H1 (cell line): ENCODE results near the gene ATXN2. TPM values are rescaled to one million over a fixed set of nuclear protein-coding genes. Genes with fewer than 3 reads are reported as not detected.

ENCODE experiments used
- CTCF ChIA-PET: fragments of 300-600 bp; sonication (Branson Sonifier 250); formaldehyde crosslinking; loops from one replicate; lab custom pipeline; 2021; ENCODE audit not compliant: partially characterized antibody; lab: Charles Lee
- POLR2A ChIA-PET: fragments of 300-600 bp; sonication (Branson Sonifier 250); formaldehyde crosslinking; loops from one replicate; lab custom pipeline; 2021; ENCODE audit warnings: inconsistent platforms; ENCODE audit not compliant: partially characterized antibody; lab: Charles Lee
- DNase-seq, 2 experiments: peaks; one replicate each; pipeline versions ENCODE4 v3.0.0 to v3.0.0-alpha.2; 2010 to 2022; ENCODE audit warnings: low spot score in 2 of 2, low read depth in 1 of 2, mixed read lengths in 1 of 2
- FAIRE-seq: peaks from 2 replicates; lab custom pipeline; 2011; peaks lifted over from hg19 to GRCh38; lab: Jason Lieb, UNC
- H2AFZ ChIP-seq: 2 replicates; pipeline ENCODE4 v1.8.1; 2012; ENCODE audit warnings: low read length, inconsistent platforms
- H2AK5ac ChIP-seq: 2 replicates; pipeline ENCODE4 v1.6.1; 2013; ENCODE audit warnings: low read depth, low read length
- H2BK120ac ChIP-seq: replicated peaks from 2 replicates; pipeline ENCODE3; 2013; ENCODE audit warnings: low read depth, low read length, inconsistent platforms
- H2BK12ac ChIP-seq: 2 replicates; pipeline ENCODE4 v1.6.1; 2013; ENCODE audit warnings: low read depth, low read length
- H2BK15ac ChIP-seq: 2 replicates; pipeline ENCODE4 v1.6.1; 2013; ENCODE audit warnings: low read length
- H2BK20ac ChIP-seq: 2 replicates; pipeline ENCODE4 v1.6.1; 2013; ENCODE audit warnings: low read length
- H2BK5ac ChIP-seq: 2 replicates; pipeline ENCODE4 v1.6.1; 2013; ENCODE audit warnings: low read depth, low read length
- H3K14ac ChIP-seq: 2 replicates; pipeline ENCODE4 v1.6.1; 2013; ENCODE audit warnings: inconsistent platforms; ENCODE audit not compliant: insufficient read length
- H3K18ac ChIP-seq: 2 replicates; pipeline ENCODE4 v1.6.1; 2013; ENCODE audit warnings: low read length; ENCODE audit errors: extremely low read depth
- H3K23ac ChIP-seq: 2 replicates; pipeline ENCODE4 v1.6.1; 2013; ENCODE audit warnings: inconsistent platforms; ENCODE audit not compliant: insufficient read length
- H3K23me2 ChIP-seq: 2 replicates; pipeline ENCODE4 v1.6.1; 2013; ENCODE audit warnings: low read depth, low read length
- H3K27ac ChIP-seq: 2 replicates; pipeline ENCODE4 v1.6.1; 2011; ENCODE audit warnings: low read depth, low read length, inconsistent platforms
- H3K27me3 ChIP-seq, 4 experiments: replicated peaks in 1 of 4; 1 replicate in 1 of 4; 2 replicates in 3 of 4; pipeline versions ENCODE4 v1.6.1 to v1.8.1; 2011 to 2013; ENCODE audit warnings: low read length in 3 of 4, mild to moderate bottlenecking in 3 of 4, inconsistent platforms in 2 of 4, mixed read lengths in 2 of 4, moderate library complexity in 1 of 4; ENCODE audit not compliant: control insufficient read depth in 3 of 4, insufficient read depth in 3 of 4; ENCODE audit errors: extremely low read depth in 1 of 4
- H3K36me3 ChIP-seq, 4 experiments: 2 replicates each; pipeline versions ENCODE4 v1.6.1 to v1.8.1; 2011 to 2013; ENCODE audit warnings: mild to moderate bottlenecking in 4 of 4, low read length in 3 of 4, moderate library complexity in 2 of 4, control low read depth in 1 of 4, inconsistent platforms in 1 of 4; ENCODE audit not compliant: insufficient read depth in 4 of 4, control insufficient read depth in 2 of 4
- H3K4ac ChIP-seq: replicated peaks from 2 replicates; pipeline ENCODE3; 2013; ENCODE audit warnings: low read length, low read depth, mixed read lengths, inconsistent platforms; ENCODE audit not compliant: insufficient read length
- H3K4me1 ChIP-seq, 4 experiments: replicated peaks in 1 of 4; 1 replicate in 1 of 4; 2 replicates in 3 of 4; pipeline versions ENCODE4 v1.6.1 to v1.8.1; 2011 to 2013; ENCODE audit warnings: low read length in 3 of 4, inconsistent platforms in 2 of 4, mixed read lengths in 1 of 4; ENCODE audit not compliant: insufficient read depth in 4 of 4, control insufficient read depth in 3 of 4
- H3K4me2 ChIP-seq, 2 experiments: 2 replicates each; pipeline versions ENCODE4 v1.6.1 to v1.8.1; 2011 to 2013; ENCODE audit warnings: low read depth in 2 of 2, low read length in 2 of 2, control low read depth in 1 of 2, inconsistent platforms in 1 of 2, mild to moderate bottlenecking in 1 of 2; ENCODE audit not compliant: insufficient read depth in 1 of 2
- H3K4me3 ChIP-seq, 4 experiments: fragments of 200-600, 300-600 bp in 1 of 4; sonication (generic), shearing (Covaris generic), sonication (Bioruptor Twin) in 1 of 4; 2 replicates each; pipeline versions ENCODE4 v1.5.1 to v1.8.1; 2011 to 2016; ENCODE audit warnings: low read length in 4 of 4, low read depth in 3 of 4, control low read depth in 2 of 4, inconsistent platforms in 2 of 4, mild to moderate bottlenecking in 2 of 4, mixed read lengths in 1 of 4, moderate library complexity in 1 of 4; ENCODE audit not compliant: insufficient read depth in 2 of 4; ENCODE audit errors: extremely low read depth in 1 of 4
- H3K56ac ChIP-seq: replicated peaks from 2 replicates; pipeline ENCODE3; 2013; ENCODE audit warnings: low read depth, mild to moderate bottlenecking, mixed read lengths, low read length, inconsistent platforms; ENCODE audit not compliant: insufficient read length
- H3K79me1 ChIP-seq: 2 replicates; pipeline ENCODE4 v1.6.1; 2013; ENCODE audit warnings: low read depth, low read length, control low read depth
- H3K79me2 ChIP-seq, 2 experiments: 2 replicates each; pipeline versions ENCODE4 v1.6.1 to v1.8.1; 2012 to 2013; ENCODE audit warnings: low read length in 2 of 2, mild to moderate bottlenecking in 2 of 2, inconsistent platforms in 1 of 2; ENCODE audit not compliant: insufficient read depth in 2 of 2, control insufficient read depth in 1 of 2
- H3K9ac ChIP-seq, 4 experiments: replicated peaks in 1 of 4; 1 replicate in 1 of 4; 2 replicates in 3 of 4; pipeline versions ENCODE4 v1.6.1 to v1.8.1; 2011 to 2013; ENCODE audit warnings: low read depth in 3 of 4, low read length in 3 of 4, control low read depth in 2 of 4, mild to moderate bottlenecking in 2 of 4, moderate library complexity in 2 of 4, inconsistent platforms in 1 of 4; ENCODE audit errors: extremely low read depth in 1 of 4
- H3K9me3 ChIP-seq, 2 experiments: 2 replicates each; pipeline versions ENCODE4 v1.6.1 to v1.8.1; 2012 to 2013; ENCODE audit warnings: mild to moderate bottlenecking in 2 of 2, moderate library complexity in 2 of 2, control low read depth in 1 of 2, inconsistent platforms in 1 of 2, low read depth in 1 of 2, low read length in 1 of 2, mixed read lengths in 1 of 2; ENCODE audit not compliant: insufficient read depth in 2 of 2
- H4K20me1 ChIP-seq, 2 experiments: replicated peaks in 1 of 2; 2 replicates each; pipeline versions ENCODE3 to v1.8.1; 2011 to 2013; ENCODE audit warnings: inconsistent platforms in 2 of 2, low read length in 2 of 2, mild to moderate bottlenecking in 1 of 2; ENCODE audit not compliant: insufficient read depth in 2 of 2, control insufficient read depth in 1 of 2
- H4K5ac ChIP-seq: 2 replicates; pipeline ENCODE4 v1.6.1; 2013; ENCODE audit warnings: low read length, low read depth, mixed read lengths, inconsistent platforms; ENCODE audit not compliant: insufficient read length
- H4K8ac ChIP-seq: 2 replicates; pipeline ENCODE4 v1.8.0; 2013; ENCODE audit warnings: mild to moderate bottlenecking, moderate library complexity, low read length, inconsistent platforms; ENCODE audit not compliant: insufficient read depth; ENCODE audit errors: extremely low read depth
- H4K91ac ChIP-seq: replicated peaks from 2 replicates; pipeline ENCODE3; 2013; ENCODE audit warnings: low read length, mixed read lengths, inconsistent platforms; ENCODE audit not compliant: insufficient read length
- NANOG ChIP-seq: IDR thresholded peaks from 2 replicates; pipeline ENCODE4 v1.6.1; 2011; ENCODE audit warnings: low read length, low read depth, mild to moderate bottlenecking, inconsistent platforms; ENCODE audit not compliant: insufficient read depth, poor library complexity, severe bottlenecking
- POLR2A ChIP-seq, 2 experiments: IDR thresholded peaks; 1 replicate in 1 of 2; 2 replicates in 1 of 2; pipeline ENCODE4 v1.6.1; 2011; ENCODE audit warnings: low read depth in 2 of 2, low read length in 2 of 2, mild to moderate bottlenecking in 2 of 2; ENCODE audit errors: control extremely low read depth in 1 of 2
- RNF2 ChIP-seq: fragments of 200-900, 300-1000 bp; sonication (generic); IDR thresholded peaks from 2 replicates; pipeline ENCODE4 v1.7.1; 2016; ENCODE audit warnings: borderline replicate concordance, low read depth, mild to moderate bottlenecking, antibody characterized with exemption, low read length; ENCODE audit not compliant: poor library complexity, severe bottlenecking; ENCODE audit errors: missing control alignments
- SIX5 ChIP-seq: IDR thresholded peaks from 2 replicates; pipeline ENCODE4 v1.6.1; 2011; ENCODE audit warnings: mild to moderate bottlenecking, low read depth, low read length
- SRF ChIP-seq: IDR thresholded peaks from 2 replicates; pipeline ENCODE4 v1.6.1; 2011; ENCODE audit warnings: mild to moderate bottlenecking, low read depth, low read length, moderate library complexity
- TEAD4 ChIP-seq: IDR thresholded peaks from 2 replicates; pipeline ENCODE4 v1.6.1; 2012; ENCODE audit warnings: low read depth, low read length, inconsistent platforms, mixed read lengths
- WGBS, 2 experiments: shearing (Covaris generic) in 1 of 2; methylation state at CpG; one replicate each; pipeline versions ENCODE4 v1.1.6 to v1.1.7; 2013 to 2015; ENCODE audit warnings: low lambda C conversion rate in 2 of 2, mixed read lengths in 2 of 2, inconsistent platforms in 1 of 2, low coverage in 1 of 2, missing lambda C conversion rate in 1 of 2; ENCODE audit not compliant: insufficient replicate concordance in 2 of 2, insufficient coverage in 1 of 2, insufficient read length in 1 of 2; ENCODE audit errors: extremely low coverage in 1 of 2, missing lambda C conversion rate in 1 of 2; 5-methylcytosine and 5-hydroxymethylcytosine counted together
- polyA plus RNA-seq, 7 experiments: library from polyadenylated mRNA; depleted of rRNA in 3 of 7; stranded (reverse) in 5 of 7; unstranded in 2 of 7; fragments of >200 nt in 5 of 7; fragments of 200-250 nt in 2 of 7; gene quantifications; 1 replicate in 5 of 7; 2 replicates in 1 of 7; 4 replicates in 1 of 7; pipeline versions ENCODE4 v1.2.1 to v1.2.3, GENCODE V29; 2011 to 2013; ENCODE audit warnings: missing spikeins in 2 of 7, mixed read lengths in 2 of 7
- total RNA-seq: library from RNA; stranded (reverse); fragmentation: NEBNext Ultra II Directional; extraction: Animal tissue kit (Norgen Biotek cat#: 25700); gene quantifications from 2 replicates; pipeline ENCODE4 v1.2.1, GENCODE V29; 2021

The ATXN2 gene
- total and polyA plus RNA-seq, 2 of the 8 experiments (the other 6 are each of a cell fraction or from before 2014, with no cell fraction given): 46.6 to 80.7 TPM

- CTCF ChIA-PET: interaction anchor here (0.9 kb wide), 1 partner anchor 59 kb away, joined by 3 read pairs; no protein-coding TSS in a partner anchor
- H3K79me2 ChIP-seq: peaks cover 0 to 79% of the 10 kb centered on the region in 2 experiments; a peak in 2 of 4 replicates
- FAIRE-seq: no peak
- H3K4ac ChIP-seq: no peak overlapping the region
- H3K23me2 ChIP-seq: no peaks in the 10 kb centered on the region
- no peak overlapping the region for H2BK5ac ChIP-seq
- peak in 1 of 2 experiments; percentile 8 for DNase-seq
- H3K27ac ChIP-seq: no peak overlapping the region
- no peaks in the 10 kb centered on the region for H3K27me3 ChIP-seq
- H3K36me3 ChIP-seq: no peaks in the 10 kb centered on the region
- H2BK12ac ChIP-seq: no peak overlapping the region
- H2BK20ac ChIP-seq: no peak overlapping the region
- H3K4me2 ChIP-seq: no peak overlapping the region
- H3K4me1 ChIP-seq: peaks cover 0 to 4% (median 1%) of the 10 kb centered on the region in 4 experiments; a peak in 3 of 7 replicates
- H3K9ac ChIP-seq: no peak overlapping the region
- POLR2A ChIA-PET: interaction anchor here (1.6 to 1.8 kb wide), 2 partner anchors 10 to 13 kb away, joined by 3 to 5 read pairs; no protein-coding TSS in a partner anchor
- no peak overlapping the region for H2BK120ac ChIP-seq
- no peak overlapping the region for H2AK5ac ChIP-seq
- no peak overlapping the region for H2BK15ac ChIP-seq
- TF ChIP-seq TEAD4 (no peak), SIX5 (no peak), RNF2 (no peak), NANOG (no peak), POLR2A (IDR thresholded peaks at IDR 0.05; ENCODE audit: control extremely low read depth in 1 of 2, low read depth in 2 of 2, low read length in 2 of 2) (no peak), SRF (no peak)
- H3K79me1 ChIP-seq: peaks cover 5% of the 10 kb centered on the region
- H2AFZ ChIP-seq: no peak overlapping the region
- H4K5ac ChIP-seq: no peak overlapping the region
- H3K14ac ChIP-seq: no peak overlapping the region
- no peak overlapping the region for H3K23ac ChIP-seq
- H4K91ac ChIP-seq: no peak overlapping the region
- H4K8ac ChIP-seq: no peak overlapping the region
- no peaks in the 10 kb centered on the region for H3K9me3 ChIP-seq
- WGBS, 2 experiments: 80% methylated on average over 9 of the region's 9 CpGs; no CpG with 5 or more reads in 1 of the 2 experiments
- H3K56ac ChIP-seq: no peak overlapping the region
- no peak overlapping the region for H3K18ac ChIP-seq
- H3K4me3 ChIP-seq: no peak overlapping the region
- H4K20me1 ChIP-seq: peaks cover 5 to 9% of the 10 kb centered on the region in 2 experiments
Observed at GRCh38 chr12:111570084-111570961, 28.8 kb downstream of the ATXN2 start.
